HG02642 (cell line): ENCODE measurements around the gene MED4.
A peak's percentile ranks its signal among the peaks of the same experiment; 100 is the strongest.

Experiments
- ATAC-seq: cut with Tn5 transposase; IDR thresholded peaks from one replicate; pipeline ENCODE4 v1.9.1; 2021; ENCODE audit warnings: mild to moderate bottlenecking; ENCODE audit not compliant: unreplicated experiment, poor library complexity

Gene MED4

GRCh38 chr13:48040049-48040448 lies 54.9 kb downstream of the MED4 start:
- ATAC-seq, result no peak

- no peak for ATAC-seq
Observed at GRCh38 chr13:48038761-48039160, 56.1 kb downstream of the MED4 start.

- peak; percentile 95 for ATAC-seq
Observed at GRCh38 chr13:48037346-48038173, 57.3 kb downstream of the MED4 start, which contains the start of gene NUDT15. Gene NUDT15, plus strand, starts transcription at chr13:48037726. Its CDS starts 21 bp downstream, at chr13:48037747.

GRCh38 chr13:48029859-48030258 lies 65.0 kb downstream of the MED4 start:
- no peak for ATAC-seq

GRCh38 chr13:48028066-48028465 lies 66.8 kb downstream of the MED4 start:
- ATAC-seq, result no peak
